DND-41 (cell line): ENCODE measurements around the gene CLDN19.

Experiments used
- ATAC-seq: fragments of 200-7000 bp; cut with Tn5 transposase; 3 replicates; pipeline ENCODE4 v1.9.1; 2021; ENCODE audit warnings: low read depth; ENCODE audit not compliant: insufficient read depth
- DNase-seq: peaks from one replicate; pipeline ENCODE4 v3.0.0-alpha.2; 2020
- H2AFZ ChIP-seq: 2 replicates; pipeline ENCODE4 v1.6.0; 2012; ENCODE audit warnings: low read depth, low read length
- H3K27ac ChIP-seq: 2 replicates; pipeline ENCODE4 v1.5.1; 2012; ENCODE audit warnings: low read length, inconsistent platforms
- H3K27me3 ChIP-seq: fragments of 200-600 bp; sonication (generic); 2 replicates; pipeline ENCODE4 v1.6.0; 2012; ENCODE audit warnings: low read length, mild to moderate bottlenecking, inconsistent platforms; ENCODE audit not compliant: insufficient read depth, poor library complexity
- H3K36me3 ChIP-seq: 2 replicates; pipeline ENCODE4 v1.5.1; 2012; ENCODE audit warnings: low read length, inconsistent platforms; ENCODE audit not compliant: insufficient read depth
- H3K4me1 ChIP-seq: 2 replicates; pipeline ENCODE4 v1.5.1; 2012; ENCODE audit warnings: mild to moderate bottlenecking, low read length; ENCODE audit not compliant: insufficient read depth
- H3K4me2 ChIP-seq: 2 replicates; pipeline ENCODE4 v1.6.0; 2012; ENCODE audit warnings: mild to moderate bottlenecking, moderate library complexity, low read length, inconsistent platforms; ENCODE audit not compliant: insufficient read depth
- H3K4me3 ChIP-seq, 2 experiments: fragments of 200-600 bp in 1 of 2; shearing (Covaris generic) in 1 of 2; 2 replicates each; pipeline ENCODE4 v1.5.1; 2012 to 2016; ENCODE audit warnings: inconsistent platforms in 2 of 2, low read length in 2 of 2, mild to moderate bottlenecking in 2 of 2, low read depth in 1 of 2, moderate library complexity in 1 of 2
- H3K79me2 ChIP-seq: 2 replicates; pipeline ENCODE4 v1.6.0; 2012; ENCODE audit warnings: low read length, inconsistent platforms; ENCODE audit not compliant: insufficient read depth
- H3K9ac ChIP-seq: 2 replicates; pipeline ENCODE4 v1.6.0; 2012; ENCODE audit warnings: low read depth, mild to moderate bottlenecking, inconsistent platforms, low read length, moderate library complexity
- H3K9me3 ChIP-seq: 2 replicates; pipeline ENCODE4 v1.5.1; 2012; ENCODE audit warnings: low read length, moderate library complexity, mild to moderate bottlenecking, inconsistent platforms; ENCODE audit not compliant: insufficient read depth, severe bottlenecking
- H4K20me1 ChIP-seq: 2 replicates; pipeline ENCODE4 v1.6.0; 2012; ENCODE audit warnings: low read length; ENCODE audit not compliant: insufficient read depth
- CTCF ChIP-seq: IDR thresholded peaks from 2 replicates; pipeline ENCODE4 v1.5.1; 2012; ENCODE audit warnings: borderline replicate concordance, low read length, moderate library complexity, mild to moderate bottlenecking; ENCODE audit not compliant: poor library complexity, severe bottlenecking; ENCODE audit errors: extremely low read depth
- EZH2 ChIP-seq: IDR thresholded peaks from 3 replicates; pipeline ENCODE4 v1.6.1; 2012; ENCODE audit warnings: borderline replicate concordance, low read depth, mild to moderate bottlenecking, moderate library complexity, low read length, inconsistent platforms; ENCODE audit not compliant: severe bottlenecking

Gene CLDN19

GRCh38 chr1:42734201-42735035, 5.6 kb downstream of the CLDN19 start:
- H3K4me2 ChIP-seq = no peak overlapping the region
- no peak overlapping the region for H3K9ac ChIP-seq
- H3K4me1 ChIP-seq = no peaks in the 10 kb centered on the region
- TF ChIP-seq CTCF (no peak), EZH2 (no peak)
- no peaks in the 10 kb centered on the region for H3K36me3 ChIP-seq
- no peaks in the 10 kb centered on the region for H3K27me3 ChIP-seq
- H4K20me1 ChIP-seq = no peaks in the 10 kb centered on the region
- no peaks in the 10 kb centered on the region for H3K79me2 ChIP-seq
- H2AFZ ChIP-seq = no peak overlapping the region
- no peaks in the 10 kb centered on the region for H3K9me3 ChIP-seq
- no peak overlapping the region for H3K27ac ChIP-seq
- DNase-seq (no peak), ATAC-seq (no peak)
- no peak overlapping the region for H3K4me3 ChIP-seq

- Histone ChIP-seq H2AFZ (no peak overlapping the region), H3K4me3 (no peak overlapping the region), H3K4me1 (no peaks in the 10 kb centered on the region), H3K36me3 (no peaks in the 10 kb centered on the region), H3K9ac (no peak overlapping the region), H3K27ac (no peak overlapping the region), H3K9me3 (no peaks in the 10 kb centered on the region), H3K79me2 (no peaks in the 10 kb centered on the region), H4K20me1 (no peaks in the 10 kb centered on the region), H3K4me2 (no peak overlapping the region), H3K27me3 (no peaks in the 10 kb centered on the region)
- no peak for TF ChIP-seq CTCF
- no peak for TF ChIP-seq EZH2
- DNase-seq (no peak), ATAC-seq (no peak)
Measured at GRCh38 chr1:42733415-42734200, 6.4 kb downstream of the CLDN19 start.

- no peaks in the 10 kb centered on the region for H3K79me2 ChIP-seq
- no peaks in the 10 kb centered on the region for H3K9me3 ChIP-seq
- no peaks in the 10 kb centered on the region for H3K4me1 ChIP-seq
- H2AFZ ChIP-seq = no peak overlapping the region
- H3K9ac ChIP-seq = no peak overlapping the region
- H3K27ac ChIP-seq = no peak overlapping the region
- H4K20me1 ChIP-seq = no peaks in the 10 kb centered on the region
- H3K4me2 ChIP-seq = no peak overlapping the region
- ATAC-seq (no peak), DNase-seq (no peak)
- no peaks in the 10 kb centered on the region for H3K36me3 ChIP-seq
- H3K4me3 ChIP-seq = no peak overlapping the region
- H3K27me3 ChIP-seq = no peaks in the 10 kb centered on the region
- TF ChIP-seq CTCF = no peak
- no peak for TF ChIP-seq EZH2
Measured at GRCh38 chr1:42732126-42732680, 7.8 kb downstream of the CLDN19 start.
